Erythroblast (primary cell): Measurements from ENCODE around the gene MTLN.

ENCODE experiments used
- DNase-seq, 2 experiments: peaks; one replicate each; lab custom pipeline; 2025; lab: John Stamatoyannopoulos, UW
- GATA1 ChIP-seq: IDR thresholded peaks from 2 replicates; pipeline ENCODE4 v1.6.1; 2011; ENCODE audit warnings: low read depth, mild to moderate bottlenecking, control low read depth, low read length, moderate library complexity
- POLR2A ChIP-seq: IDR thresholded peaks from 2 replicates; pipeline ENCODE4 v1.6.1; 2011; ENCODE audit warnings: mild to moderate bottlenecking, low read length

Gene MTLN

GRCh38 chr2:110166266-110166665 lies 46.1 kb downstream of the MTLN start:
- DNase-seq = no peak
- no peak for TF ChIP-seq GATA1
- no peak for TF ChIP-seq POLR2A
